HepG2 (cell line): Measurements from ENCODE around the gene ALG14. TPM values are rescaled to one million over a fixed set of nuclear protein-coding genes. Genes with fewer than 3 reads are reported as not detected.
A peak's percentile ranks its signal among the peaks of the same experiment; 100 is the strongest.

Experiments used
- ATAC-seq: fragments of 200-7000 bp; cut with Tn5 transposase; 3 replicates; pipeline ENCODE4 v1.9.1; 2020; ENCODE audit warnings: mild to moderate bottlenecking, moderate library complexity
- BruUV-seq: library from RNA; stranded (reverse); fragments of 400-500 nt; replicated peaks from 2 replicates; lab custom pipeline; 2021; lab: Mats Ljungman, UMichigan
- CTCF ChIA-PET: fragments of 300-600 bp; formaldehyde crosslinking; extraction: SDS; loops from one replicate; lab custom pipeline; 2021; ENCODE audit warnings: low total read pairs, inconsistent platforms, low intra/inter-chr PET ratio; lab: Yijun Ruan, JAX
- POLR2A ChIA-PET: fragments of 350-600 bp; sonication (Branson Sonifier 250); formaldehyde crosslinking; loops from one replicate; lab custom pipeline; 2020; ENCODE audit warnings: antibody characterized with exemption, inconsistent platforms; lab: Yijun Ruan, JAX
- DNase-seq: peaks from one replicate; pipeline ENCODE4 v3.0.0-alpha.2; 2015; ENCODE audit warnings: low spot score
- FAIRE-seq: peaks from 3 replicates; lab custom pipeline; 2011; peaks lifted over from hg19 to GRCh38; lab: Jason Lieb, UNC
- H2AFZ ChIP-seq: one replicate; pipeline ENCODE4 v1.6.1; 2011; ENCODE audit warnings: low read length, inconsistent platforms
- H3K27ac ChIP-seq: fragments of 300-600 bp; 3 replicates; pipeline ENCODE4 v1.8.0; 2011; ENCODE audit warnings: mixed run types, mild to moderate bottlenecking, mixed read lengths, low read length, inconsistent platforms; ENCODE audit not compliant: insufficient read depth; ENCODE audit errors: extremely low read length
- H3K27me3 ChIP-seq, 2 experiments: fragments of 200-600 bp in 1 of 2; 2 replicates in 1 of 2; 3 replicates in 1 of 2; pipeline versions ENCODE4 v1.6.0 to v1.8.0; 2011; ENCODE audit warnings: low read length in 2 of 2, mild to moderate bottlenecking in 2 of 2, moderate library complexity in 2 of 2, inconsistent platforms in 1 of 2; ENCODE audit not compliant: insufficient read depth in 2 of 2, control insufficient read depth in 1 of 2
- H3K36me3 ChIP-seq, 2 experiments: fragments of 200-600 bp in 1 of 2; replicated peaks in 1 of 2; 2 replicates in 1 of 2; 3 replicates in 1 of 2; pipeline versions ENCODE4 v1.5.1 to v1.8.0; 2011; ENCODE audit warnings: low read length in 2 of 2, inconsistent platforms in 1 of 2; ENCODE audit not compliant: insufficient read depth in 2 of 2, control insufficient read depth in 1 of 2
- H3K4me1 ChIP-seq: 2 replicates; pipeline ENCODE4 v1.5.1; 2012; ENCODE audit warnings: low read length, inconsistent platforms; ENCODE audit not compliant: insufficient read depth
- H3K4me2 ChIP-seq: 2 replicates; pipeline ENCODE4 v1.6.0; 2011; ENCODE audit warnings: low read depth, low read length, inconsistent platforms
- H3K4me3 ChIP-seq, 3 experiments: fragments of 200-600 bp in 1 of 3; sonication (generic), shearing (Covaris generic) in 1 of 3; replicated peaks in 1 of 3; 2 replicates each; pipeline ENCODE4 v1.5.1; 2011 to 2016; ENCODE audit warnings: low read length in 3 of 3, inconsistent platforms in 2 of 3, low read depth in 2 of 3, mild to moderate bottlenecking in 2 of 3, control low read depth in 1 of 3, mixed read lengths in 1 of 3; ENCODE audit not compliant: insufficient read depth in 1 of 3
- H3K79me2 ChIP-seq: one replicate; pipeline ENCODE4 v1.6.1; 2011; ENCODE audit warnings: low read length, inconsistent platforms; ENCODE audit not compliant: insufficient read depth
- H3K9ac ChIP-seq: 2 replicates; pipeline ENCODE4 v1.6.0; 2011; ENCODE audit warnings: mild to moderate bottlenecking, low read depth, low read length, inconsistent platforms; ENCODE audit not compliant: insufficient read depth
- H3K9me3 ChIP-seq: 2 replicates; pipeline ENCODE4 v1.5.1; 2012; ENCODE audit warnings: mild to moderate bottlenecking, low read length
- H4K20me1 ChIP-seq: 2 replicates; pipeline ENCODE4 v1.6.0; 2011; ENCODE audit warnings: inconsistent platforms, mild to moderate bottlenecking, low read length, moderate library complexity; ENCODE audit not compliant: insufficient read depth
- FOXA3 ChIP-seq: IDR thresholded peaks from 2 replicates; pipeline ENCODE4 v1.6.1; 2016; ENCODE audit warnings: missing genetic modification reagents, missing compliant biosample characterization
- HNF4G ChIP-seq, 2 experiments: sonication (generic) in 1 of 2; formaldehyde crosslinking in 1 of 2; IDR thresholded peaks; 2 replicates each; pipeline versions ENCODE4 v1.4.0 to v1.6.1; 2011 to 2020; ENCODE audit warnings: borderline replicate concordance in 2 of 2, low read depth in 2 of 2, mild to moderate bottlenecking in 2 of 2, low read length in 1 of 2, missing genetic modification reagents in 1 of 2, moderate library complexity in 1 of 2
- SOX6 ChIP-seq, 2 experiments: fragments of 450-650 bp in 1 of 2; sonication (generic) in 1 of 2; formaldehyde crosslinking in 1 of 2; IDR thresholded peaks; 2 replicates each; pipeline versions ENCODE4 v1.4.0 to v1.6.1; 2017 to 2020; ENCODE audit warnings: antibody characterized with exemption in 1 of 2, mild to moderate bottlenecking in 1 of 2, missing genetic modification reagents in 1 of 2
- ZNF263 ChIP-seq: sonication (generic); formaldehyde crosslinking; IDR thresholded peaks from 2 replicates; pipeline ENCODE4 v1.4.0; 2020; ENCODE audit warnings: missing genetic modification reagents
- in situ Hi-C: cut with HindIII; loops from 2 replicates; pipeline ENCODE4 v1.10.0; 2017; ENCODE audit warnings: low pct_unique_long_range_greater_than_20kb; ENCODE audit not compliant: extremely low pct_ligation_motif_present
- intact Hi-C: fragments of 100-400 bp; cut with micrococcal nuclease; formaldehyde crosslinking; loops from one replicate; pipeline ENCODE4 v1.10.0; 2022; ENCODE audit not compliant: unreplicated experiment
- polyA plus RNA-seq, 8 experiments: library from polyadenylated mRNA; depleted of rRNA in 3 of 8; stranded (reverse) in 7 of 8; unstranded in 1 of 8; fragments of >200 nt; fragmentation: Illumina TruSeq in 4 of 8; extraction: Trizol in 4 of 8; gene quantifications; 2 replicates each; pipeline versions ENCODE4 v1.2.1 to v1.2.3, GENCODE V29; 2011 to 2016; ENCODE audit warnings: low read depth in 4 of 8, missing spikeins in 1 of 8, mixed read lengths in 1 of 8; ENCODE audit not compliant: insufficient read depth in 1 of 8
- total RNA-seq, 5 experiments: library from RNA; depleted of rRNA; stranded (reverse); fragments of >200 nt; fragmentation: Illumina TruSeq; extraction: Trizol; gene quantifications; 2 replicates each; pipeline ENCODE4 v1.2.3, GENCODE V29; 2016; ENCODE audit warnings: low read depth in 1 of 5
- TF ChIP-seq, protein P1 (sequence below): sonication (generic); formaldehyde crosslinking; IDR thresholded peaks from 2 replicates; pipeline ENCODE4 v1.4.0; 2020; ENCODE audit warnings: mild to moderate bottlenecking, missing genetic modification reagents
- TF ChIP-seq, protein P2 (sequence below): sonication (generic); formaldehyde crosslinking; IDR thresholded peaks from 2 replicates; pipeline ENCODE4 v1.4.0; 2020; ENCODE audit warnings: mild to moderate bottlenecking, missing genetic modification reagents

ALG14 gene
- total and polyA plus RNA-seq, 2 of the 13 experiments (the other 11 are each of a cell fraction or from before 2014, with no cell fraction given): 4.5 to 12.7 TPM

DNA sequence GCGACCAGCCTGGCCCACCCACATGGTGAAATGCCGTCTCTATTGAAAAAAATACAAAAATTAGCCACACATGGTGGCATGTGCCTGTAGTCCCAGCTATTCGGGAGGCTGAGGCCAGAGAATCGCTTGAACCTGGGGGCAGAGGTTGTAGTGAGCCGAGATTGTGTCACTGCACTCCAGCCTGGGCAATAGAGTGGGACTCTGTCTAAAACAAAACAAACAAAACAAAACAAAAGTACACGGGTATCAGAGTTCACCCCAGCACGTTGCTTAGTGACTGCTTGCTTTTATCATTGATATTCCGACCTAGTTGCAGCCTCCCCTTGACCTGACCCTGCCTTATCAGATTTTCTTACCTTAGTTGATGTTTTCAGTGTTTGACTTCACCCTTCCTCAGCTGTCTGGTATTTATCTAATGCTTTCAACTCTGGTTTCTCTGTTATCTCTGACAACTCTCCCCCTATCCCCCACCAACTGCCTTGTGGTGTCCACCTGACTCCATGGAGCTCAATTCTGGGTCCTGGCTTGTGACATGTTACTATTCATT is 49.5 kb upstream of the ALG14 start (continued):
- TF ChIP-seq SOX6 (IDR thresholded peaks at IDR 0.05) (no peak), SOX6 (CRISPR knock-in tag; IDR thresholded peaks at IDR 0.05) (peak; percentile 99), HNF4G (IDR thresholded peaks at IDR 0.05; ENCODE audit: borderline replicate concordance, low read depth, low read length) (peak; percentile 89), HNF4G (CRISPR knock-in tag; IDR thresholded peaks at IDR 0.05; ENCODE audit: borderline replicate concordance, low read depth) (peak; percentile 95)
- TF ChIP-seq, protein P1, sequence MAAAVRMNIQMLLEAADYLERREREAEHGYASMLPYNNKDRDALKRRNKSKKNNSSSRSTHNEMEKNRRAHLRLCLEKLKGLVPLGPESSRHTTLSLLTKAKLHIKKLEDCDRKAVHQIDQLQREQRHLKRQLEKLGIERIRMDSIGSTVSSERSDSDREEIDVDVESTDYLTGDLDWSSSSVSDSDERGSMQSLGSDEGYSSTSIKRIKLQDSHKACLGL (CRISPR knock-in tag): no peak
- TF ChIP-seq, protein P2, sequence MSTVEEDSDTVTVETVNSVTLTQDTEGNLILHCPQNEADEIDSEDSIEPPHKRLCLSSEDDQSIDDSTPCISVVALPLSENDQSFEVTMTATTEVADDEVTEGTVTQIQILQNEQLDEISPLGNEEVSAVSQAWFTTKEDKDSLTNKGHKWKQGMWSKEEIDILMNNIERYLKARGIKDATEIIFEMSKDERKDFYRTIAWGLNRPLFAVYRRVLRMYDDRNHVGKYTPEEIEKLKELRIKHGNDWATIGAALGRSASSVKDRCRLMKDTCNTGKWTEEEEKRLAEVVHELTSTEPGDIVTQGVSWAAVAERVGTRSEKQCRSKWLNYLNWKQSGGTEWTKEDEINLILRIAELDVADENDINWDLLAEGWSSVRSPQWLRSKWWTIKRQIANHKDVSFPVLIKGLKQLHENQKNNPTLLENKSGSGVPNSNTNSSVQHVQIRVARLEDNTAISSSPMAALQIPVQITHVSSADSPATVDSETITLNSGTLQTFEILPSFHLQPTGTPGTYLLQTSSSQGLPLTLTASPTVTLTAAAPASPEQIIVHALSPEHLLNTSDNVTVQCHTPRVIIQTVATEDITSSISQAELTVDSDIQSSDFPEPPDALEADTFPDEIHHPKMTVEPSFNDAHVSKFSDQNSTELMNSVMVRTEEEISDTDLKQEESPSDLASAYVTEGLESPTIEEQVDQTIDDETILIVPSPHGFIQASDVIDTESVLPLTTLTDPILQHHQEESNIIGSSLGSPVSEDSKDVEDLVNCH (CRISPR knock-in tag): no peak

DNA sequence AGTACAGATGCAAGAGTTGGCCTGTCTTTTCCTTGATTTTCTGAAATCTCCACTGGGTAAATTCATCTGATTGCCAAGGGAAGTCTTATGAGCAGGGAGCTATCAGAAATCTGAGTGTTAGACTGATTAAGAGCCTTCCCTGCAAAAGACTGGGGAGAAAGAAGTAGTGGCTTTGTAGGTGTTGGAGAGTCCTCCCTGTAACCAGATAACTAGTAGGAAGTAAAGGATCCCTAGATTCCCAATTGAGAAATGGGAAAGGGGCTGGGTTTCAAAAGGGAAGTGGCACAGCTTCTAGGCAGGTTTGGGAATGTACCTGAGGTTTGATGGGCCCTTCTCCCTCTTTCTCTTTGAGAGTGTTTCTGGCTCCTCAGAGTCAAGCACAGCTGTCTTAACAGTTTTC is 46.5 kb upstream of the ALG14 start:
- intact Hi-C loops: loop anchor here (2.0 kb wide), 1 partner anchor 22 kb away; no protein-coding TSS in a partner anchor
- peak overlapping the region; percentile 83 for H3K4me2 ChIP-seq
- H3K27me3 ChIP-seq: no peaks in the 10 kb centered on the region; a peak in 1 of 5 replicates
- no peaks in the 10 kb centered on the region for H3K9me3 ChIP-seq
- H3K4me1 ChIP-seq: peaks cover 79% of the 10 kb centered on the region
- ChIA-PET POLR2A (interaction anchor here (1.0 to 5.3 kb wide), 4 partner anchors 13 to 114 kb away, joined by 3 to 26 read pairs (median 3); partner anchors contain the start of genes ALG14 and RWDD3), CTCF (no interaction called here)
- H3K4me3 ChIP-seq: peak overlapping the region in 1 of 3 experiments; percentile 3; a peak in 1 of 6 replicates
- FAIRE-seq (no peak), DNase-seq (no peak), ATAC-seq (no peak)
- H4K20me1 ChIP-seq: no peaks in the 10 kb centered on the region
- BruUV-seq: no TSS peak
- H3K9ac ChIP-seq: peak overlapping the region; percentile 63
- H3K27ac ChIP-seq: peak overlapping the region; percentile 96
- no peak overlapping the region for H2AFZ ChIP-seq
- H3K36me3 ChIP-seq: no peaks in the 10 kb centered on the region
- TF ChIP-seq FOXA3 (CRISPR knock-in tag) (no peak), ZNF263 (CRISPR knock-in tag) (peak; percentile 23; the same call in 1 of the 2 replicates)
- in situ Hi-C loops: no loop called here
- peaks cover 30% of the 10 kb centered on the region for H3K79me2 ChIP-seq
